ENCODE data around the gene UGT2B7.

DNA sequence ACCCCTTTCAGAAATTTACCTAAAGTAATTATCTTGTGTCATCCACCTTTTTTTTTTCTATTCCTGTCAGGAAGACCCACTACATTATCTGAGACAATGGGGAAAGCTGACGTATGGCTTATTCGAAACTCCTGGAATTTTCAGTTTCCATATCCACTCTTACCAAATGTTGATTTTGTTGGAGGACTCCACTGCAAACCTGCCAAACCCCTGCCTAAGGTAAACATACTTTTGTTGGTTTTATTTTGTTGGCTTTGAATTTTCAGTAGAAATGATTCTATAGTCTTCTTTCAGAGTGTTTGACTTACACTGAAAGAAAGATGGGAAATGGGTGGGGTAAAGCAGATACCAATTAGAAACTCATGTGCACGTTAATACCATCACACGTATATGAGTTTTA, 2.2 kb downstream of the UGT2B7 start:
- TF ChIP-seq, protein P1, sequence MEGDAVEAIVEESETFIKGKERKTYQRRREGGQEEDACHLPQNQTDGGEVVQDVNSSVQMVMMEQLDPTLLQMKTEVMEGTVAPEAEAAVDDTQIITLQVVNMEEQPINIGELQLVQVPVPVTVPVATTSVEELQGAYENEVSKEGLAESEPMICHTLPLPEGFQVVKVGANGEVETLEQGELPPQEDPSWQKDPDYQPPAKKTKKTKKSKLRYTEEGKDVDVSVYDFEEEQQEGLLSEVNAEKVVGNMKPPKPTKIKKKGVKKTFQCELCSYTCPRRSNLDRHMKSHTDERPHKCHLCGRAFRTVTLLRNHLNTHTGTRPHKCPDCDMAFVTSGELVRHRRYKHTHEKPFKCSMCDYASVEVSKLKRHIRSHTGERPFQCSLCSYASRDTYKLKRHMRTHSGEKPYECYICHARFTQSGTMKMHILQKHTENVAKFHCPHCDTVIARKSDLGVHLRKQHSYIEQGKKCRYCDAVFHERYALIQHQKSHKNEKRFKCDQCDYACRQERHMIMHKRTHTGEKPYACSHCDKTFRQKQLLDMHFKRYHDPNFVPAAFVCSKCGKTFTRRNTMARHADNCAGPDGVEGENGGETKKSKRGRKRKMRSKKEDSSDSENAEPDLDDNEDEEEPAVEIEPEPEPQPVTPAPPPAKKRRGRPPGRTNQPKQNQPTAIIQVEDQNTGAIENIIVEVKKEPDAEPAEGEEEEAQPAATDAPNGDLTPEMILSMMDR (IDR thresholded peaks at IDR 0.05), result no peak
- TF ChIP-seq POLR2A (IDR thresholded peaks at IDR 0.05), result no peak
